ENCODE data around the gene HDDC2.

The HDDC2 gene

GRCh38 chr6:125269328-125269985 lies 32.3 kb downstream of the HDDC2 start:
- Histone ChIP-seq H4K20me1 (ENCODE audit: control insufficient read depth, insufficient read depth, low read depth, low read length) (no peaks in the 10 kb centered on the region), H3K9me3 (ENCODE audit: control insufficient read depth, insufficient read depth, low read length) (no peaks in the 10 kb centered on the region), H3K36me3 (ENCODE audit: control insufficient read depth, low read length) (peaks cover 21% of the 10 kb centered on the region), H3K27ac (ENCODE audit: low read depth, low read length) (no peak overlapping the region), H3K9me2 (replicated peaks; ENCODE audit: control insufficient read depth, low read length) (no peaks in the 10 kb centered on the region), H3K4me2 (ENCODE audit: low read length) (no peak overlapping the region), H3K79me2 (ENCODE audit: control insufficient read depth, low read length) (no peaks in the 10 kb centered on the region), H3K4me1 (ENCODE audit: control insufficient read depth, low read length) (no peaks in the 10 kb centered on the region), H3F3A (ENCODE audit: control insufficient read depth, insufficient read depth) (no peaks in the 10 kb centered on the region), H3K4me3 (ENCODE audit: low read length) (no peak overlapping the region), H3K27me3 (ENCODE audit: control insufficient read depth, low read length) (no peaks in the 10 kb centered on the region)
- TF ChIP-seq EZH2phosphoT487 (IDR thresholded peaks at IDR 0.05; ENCODE audit: borderline replicate concordance, low read length) (no peak), CTCF (IDR thresholded peaks at IDR 0.05; ENCODE audit: low read depth, low read length, poor library complexity, severe bottlenecking) (no peak)

- Histone ChIP-seq H3K9me3 (ENCODE audit: control insufficient read depth, insufficient read depth, low read length) (no peaks in the 10 kb centered on the region), H3K36me3 (ENCODE audit: control insufficient read depth, low read length) (peaks cover 15% of the 10 kb centered on the region), H3K4me1 (ENCODE audit: control insufficient read depth, low read length) (no peaks in the 10 kb centered on the region), H3K4me2 (ENCODE audit: low read length) (no peak overlapping the region), H3K4me3 (ENCODE audit: low read length) (no peak overlapping the region), H4K20me1 (ENCODE audit: control insufficient read depth, insufficient read depth, low read depth, low read length) (no peaks in the 10 kb centered on the region), H3K9me2 (replicated peaks; ENCODE audit: control insufficient read depth, low read length) (no peaks in the 10 kb centered on the region), H3K27me3 (ENCODE audit: control insufficient read depth, low read length) (no peaks in the 10 kb centered on the region), H3K79me2 (ENCODE audit: control insufficient read depth, low read length) (no peaks in the 10 kb centered on the region), H3K27ac (ENCODE audit: low read depth, low read length) (no peak overlapping the region), H3F3A (ENCODE audit: control insufficient read depth, insufficient read depth) (no peaks in the 10 kb centered on the region)
- TF ChIP-seq EZH2phosphoT487 (IDR thresholded peaks at IDR 0.05; ENCODE audit: borderline replicate concordance, low read length) (no peak), CTCF (IDR thresholded peaks at IDR 0.05; ENCODE audit: low read depth, low read length, poor library complexity, severe bottlenecking) (no peak)
Measured at GRCh38 chr6:125268765-125269164, 33.0 kb downstream of the HDDC2 start.

GRCh38 chr6:125267806-125268523 lies 33.8 kb downstream of the HDDC2 start:
- no peak overlapping the region for H3K27ac ChIP-seq (ENCODE audit: low read depth, low read length)
- H3F3A ChIP-seq (ENCODE audit: control insufficient read depth, insufficient read depth), result no peaks in the 10 kb centered on the region
- TF ChIP-seq EZH2phosphoT487 (IDR thresholded peaks at IDR 0.05; ENCODE audit: borderline replicate concordance, low read length) (no peak), CTCF (IDR thresholded peaks at IDR 0.05; ENCODE audit: low read depth, low read length, poor library complexity, severe bottlenecking) (no peak)
- no peaks in the 10 kb centered on the region for H4K20me1 ChIP-seq (ENCODE audit: control insufficient read depth, insufficient read depth, low read depth, low read length)
- no peaks in the 10 kb centered on the region for H3K9me2 ChIP-seq (replicated peaks; ENCODE audit: control insufficient read depth, low read length)
- no peak overlapping the region for H3K4me3 ChIP-seq (ENCODE audit: low read length)
- no peaks in the 10 kb centered on the region for H3K4me1 ChIP-seq (ENCODE audit: control insufficient read depth, low read length)
- no peaks in the 10 kb centered on the region for H3K27me3 ChIP-seq (ENCODE audit: control insufficient read depth, low read length)
- H3K36me3 ChIP-seq (ENCODE audit: control insufficient read depth, low read length), result peaks cover 7% of the 10 kb centered on the region
- H3K9me3 ChIP-seq (ENCODE audit: control insufficient read depth, insufficient read depth, low read length), result no peaks in the 10 kb centered on the region
- no peak overlapping the region for H3K4me2 ChIP-seq (ENCODE audit: low read length)
- H3K79me2 ChIP-seq (ENCODE audit: control insufficient read depth, low read length), result no peaks in the 10 kb centered on the region
